Pulmonary artery endothelial cell (primary cell): Measurements from ENCODE around the gene TGM5. TPM values are rescaled to one million over a fixed set of nuclear protein-coding genes. Genes with fewer than 3 reads are reported as not detected.
"Not testable (repeated sequence)": the region's sequence is repeated elsewhere in the genome, so short reads cannot be mapped to it uniquely, and the experiment has no call there.

Source experiments
- DNase-seq: peaks from one replicate; pipeline ENCODE4 v3.0.0-alpha.2; 2011; ENCODE audit warnings: low read depth, low spot score
- total RNA-seq: library from RNA; depleted of rRNA; stranded (reverse); fragments of >200 nt; gene quantifications from 2 replicates; pipeline ENCODE4 v1.2.3, GENCODE V29; 2014

Gene TGM5
- total RNA-seq, 1 donor from 2014 or later, result not detected

GRCh38 chr15:43218908-43219706 is 47.6 kb downstream of the TGM5 start:
- DNase-seq, result no peak

DNA sequence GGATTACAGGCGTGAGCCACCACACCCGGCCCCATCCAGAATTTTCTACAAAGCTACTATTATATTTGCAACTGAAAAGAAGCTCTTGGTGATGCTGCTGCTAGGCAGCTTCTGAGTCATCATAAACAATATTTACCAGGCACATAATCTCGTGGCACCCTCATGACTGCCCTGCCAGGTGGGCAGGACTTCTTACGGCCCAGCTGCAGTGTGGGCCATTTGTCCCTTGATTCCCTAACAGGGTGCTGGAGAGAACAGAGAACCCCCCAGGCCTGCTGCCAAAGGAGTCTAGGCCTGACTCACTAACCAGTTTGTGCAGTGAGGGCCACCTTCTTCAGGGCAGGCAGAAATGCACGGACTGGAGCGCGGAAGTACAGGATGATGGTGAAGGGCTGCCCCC is 50.8 kb downstream of the TGM5 start:
- no peak for DNase-seq

- DNase-seq, result no peak
Observed at GRCh38 chr15:43214592-43215295, 52.0 kb downstream of the TGM5 start.

GRCh38 chr15:43214169-43214568 is 52.6 kb downstream of the TGM5 start:
- DNase-seq, result no peak

DNA sequence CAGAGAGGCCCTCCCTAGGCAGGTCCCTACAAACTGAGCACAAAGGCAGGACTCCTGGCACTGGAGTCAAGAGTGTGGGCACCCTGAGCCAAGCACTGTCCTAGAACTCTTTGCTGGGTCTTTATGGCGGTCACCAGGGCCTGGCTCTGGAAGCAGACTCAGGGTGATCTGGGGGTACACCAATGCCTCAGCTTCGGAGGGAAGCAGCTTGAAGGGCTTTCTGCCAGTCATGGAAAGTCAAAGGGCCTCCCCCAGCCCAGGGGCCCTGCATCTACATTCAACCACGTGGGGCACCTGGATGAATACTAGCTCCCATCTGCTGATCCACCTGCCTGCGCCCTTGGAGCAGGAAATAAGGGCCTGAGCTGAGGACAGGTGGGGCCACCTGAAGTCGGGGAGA is 53.3 kb downstream of the TGM5 start:
- no peak for DNase-seq

GRCh38 chr15:43212951-43213350 is 53.8 kb downstream of the TGM5 start:
- DNase-seq, result no peak

GRCh38 chr15:43212299-43212698 is 54.4 kb downstream of the TGM5 start:
- DNase-seq, result no peak

GRCh38 chr15:43211224-43211735 is 55.4 kb downstream of the TGM5 start:
- no peak for DNase-seq

- DNase-seq, result no peak
Observed at GRCh38 chr15:43210807-43211206, 55.9 kb downstream of the TGM5 start.

- no peak for DNase-seq
Observed at GRCh38 chr15:43210172-43210745, 56.5 kb downstream of the TGM5 start.

GRCh38 chr15:43209059-43209824 is 57.5 kb downstream of the TGM5 start:
- no peak for DNase-seq

DNA sequence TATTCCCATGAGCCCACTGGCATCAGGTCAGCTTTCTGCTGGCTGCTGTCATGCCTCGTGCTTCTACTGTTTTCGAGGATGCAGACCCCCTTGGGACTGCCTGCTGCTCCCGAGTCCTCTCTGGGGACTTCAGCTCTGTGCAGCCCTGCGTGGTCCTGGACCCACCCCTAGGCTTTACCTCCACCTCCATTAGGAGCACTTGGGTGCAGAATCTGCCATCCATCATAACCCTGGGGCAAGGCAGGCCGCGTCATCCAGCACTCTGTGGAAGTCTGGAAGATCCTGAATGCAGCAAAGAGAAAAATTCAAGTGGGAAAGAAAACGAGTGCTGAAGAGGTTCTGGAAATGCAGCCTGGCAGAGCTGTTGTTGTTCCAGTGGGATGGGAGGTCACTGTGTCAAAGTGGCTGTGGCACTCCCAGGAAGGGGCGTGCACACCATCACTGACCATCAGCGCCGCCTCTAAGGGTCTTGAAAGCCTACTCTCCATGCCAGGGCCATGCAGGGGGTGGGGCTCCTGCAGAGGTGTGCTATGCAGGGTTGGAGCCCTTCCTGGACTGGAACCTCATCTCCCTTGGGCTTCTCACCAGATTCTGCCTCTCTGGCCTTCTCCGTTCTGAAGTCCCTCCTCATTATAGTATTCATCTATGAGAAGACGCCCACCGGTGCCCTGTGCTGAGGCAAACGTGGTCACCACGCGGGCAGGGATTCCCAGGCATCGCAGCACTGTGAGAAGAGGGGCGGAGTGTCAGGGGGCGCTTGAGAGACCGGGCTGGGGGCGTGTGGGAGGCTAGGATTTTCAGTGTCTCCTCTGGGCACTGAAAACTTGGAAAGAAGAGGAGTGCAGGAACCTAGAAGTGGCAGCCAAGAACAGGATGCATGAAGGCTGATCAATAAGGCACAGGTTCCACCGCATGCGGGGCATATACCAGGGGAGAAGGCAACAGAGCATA is 58.4 kb downstream of the TGM5 start:
- no peak for DNase-seq

- no peak for DNase-seq
Observed at GRCh38 chr15:43207024-43207423, 59.7 kb downstream of the TGM5 start.

- DNase-seq, result no peak
Observed at GRCh38 chr15:43206054-43206453, 60.7 kb downstream of the TGM5 start.

DNA sequence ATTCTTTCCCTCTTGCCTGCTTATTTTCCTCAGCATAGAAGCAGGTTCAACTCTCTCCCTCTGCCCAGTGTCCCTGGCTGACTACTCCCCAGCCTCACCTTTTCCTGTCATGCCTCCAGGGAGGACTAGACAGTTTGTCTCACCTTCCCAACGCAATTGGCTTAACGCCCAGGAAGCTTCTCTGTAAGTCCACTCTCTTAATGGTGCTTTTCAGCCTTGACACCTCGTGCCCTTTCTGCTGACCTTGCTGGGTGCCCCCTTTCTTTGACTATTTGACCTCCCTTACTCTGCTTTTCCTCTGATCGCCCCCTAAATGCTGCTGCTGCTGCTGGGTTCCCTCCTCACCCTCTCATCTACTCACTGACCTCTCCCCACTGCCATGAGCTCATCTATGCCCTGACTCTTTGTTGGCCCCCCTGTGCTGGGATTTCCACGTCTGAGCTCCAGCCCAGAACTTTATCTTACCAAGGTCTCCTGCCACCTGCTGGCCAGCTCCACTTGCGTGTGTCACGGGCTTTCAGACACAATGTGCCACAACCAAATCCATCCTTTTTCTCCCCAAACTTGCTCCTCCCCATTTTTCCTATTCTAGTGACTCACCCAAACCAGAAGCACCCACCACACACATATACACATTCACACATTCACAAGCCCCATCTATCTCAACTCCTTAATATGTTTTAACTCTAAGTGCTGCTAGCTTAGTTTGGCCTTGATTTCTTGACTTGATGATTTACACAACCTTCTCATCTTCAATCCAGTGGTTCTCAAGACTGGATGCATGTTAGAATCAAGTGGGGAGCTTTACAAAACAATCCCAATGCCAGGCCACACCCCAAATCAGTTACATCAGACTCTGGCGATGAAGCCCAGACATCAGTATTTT is 62.5 kb downstream of the TGM5 start:
- DNase-seq, result peak; percentile 44

DNA sequence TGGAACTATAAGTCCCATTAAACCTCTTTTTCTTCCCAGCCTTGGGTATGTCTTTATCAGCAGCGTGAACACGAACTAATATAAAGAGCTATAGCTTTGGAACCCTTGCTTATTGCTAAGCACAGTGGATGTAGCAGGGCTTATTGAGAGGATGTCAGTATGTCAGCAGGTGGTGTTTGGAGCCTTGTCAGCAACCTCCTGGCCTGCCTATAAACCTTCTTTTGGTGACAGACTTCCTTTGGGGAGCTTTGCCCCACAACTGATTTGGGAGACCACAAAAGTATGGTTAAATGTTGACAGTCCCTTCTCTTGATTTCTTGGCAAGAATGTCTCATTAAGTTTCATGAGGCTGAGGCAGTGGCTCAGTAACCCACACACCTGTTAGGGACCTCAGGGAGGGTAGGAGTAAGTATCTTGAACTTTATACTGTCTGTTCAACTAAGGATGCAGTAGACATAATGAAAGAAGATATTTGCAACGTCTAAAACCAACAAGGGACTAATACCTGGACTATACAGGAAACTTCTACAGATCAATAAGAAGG is 66.7 kb downstream of the TGM5 start:
- no peak for DNase-seq

DNA sequence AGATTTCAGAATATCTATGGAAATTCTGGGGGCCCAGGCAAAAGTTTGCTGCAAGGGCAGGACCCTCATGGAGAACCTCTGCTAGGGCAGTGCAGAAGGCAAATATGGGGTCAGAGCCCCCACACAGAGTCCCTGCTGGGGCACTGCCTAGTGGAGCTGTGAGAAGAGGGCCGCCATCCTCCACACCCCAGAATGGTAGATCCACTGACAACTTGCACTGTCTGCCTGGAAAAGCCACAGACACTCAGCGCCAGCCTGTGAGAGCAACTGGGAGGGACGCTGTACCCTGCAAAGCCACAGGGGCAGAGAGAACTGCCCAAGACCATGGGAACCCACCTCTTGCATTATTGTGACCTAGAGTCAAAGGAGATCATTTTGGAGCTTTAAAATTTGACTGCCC is 67.7 kb downstream of the TGM5 start:
- no peak for DNase-seq

DNA sequence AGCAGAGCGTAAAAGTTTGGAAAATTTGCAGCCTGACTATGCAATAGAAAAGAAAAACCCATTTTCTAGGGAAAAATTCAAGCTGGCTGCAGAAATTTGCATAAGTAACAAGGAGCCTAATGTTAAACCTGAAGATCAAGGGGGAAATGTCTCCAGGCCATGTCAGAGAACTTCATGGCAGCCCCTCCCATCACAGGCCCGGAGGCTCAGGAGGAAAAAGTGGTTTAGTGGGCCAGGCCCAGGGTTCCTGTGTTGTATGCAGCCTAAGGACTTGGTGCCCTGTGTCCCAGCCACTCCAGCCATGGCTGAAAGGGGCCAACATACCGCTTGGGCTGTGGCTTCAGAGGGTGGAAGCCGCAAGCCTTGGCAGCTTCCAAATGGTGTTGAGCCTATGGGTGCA is 68.2 kb downstream of the TGM5 start:
- DNase-seq, result not testable (repeated sequence)

DNA sequence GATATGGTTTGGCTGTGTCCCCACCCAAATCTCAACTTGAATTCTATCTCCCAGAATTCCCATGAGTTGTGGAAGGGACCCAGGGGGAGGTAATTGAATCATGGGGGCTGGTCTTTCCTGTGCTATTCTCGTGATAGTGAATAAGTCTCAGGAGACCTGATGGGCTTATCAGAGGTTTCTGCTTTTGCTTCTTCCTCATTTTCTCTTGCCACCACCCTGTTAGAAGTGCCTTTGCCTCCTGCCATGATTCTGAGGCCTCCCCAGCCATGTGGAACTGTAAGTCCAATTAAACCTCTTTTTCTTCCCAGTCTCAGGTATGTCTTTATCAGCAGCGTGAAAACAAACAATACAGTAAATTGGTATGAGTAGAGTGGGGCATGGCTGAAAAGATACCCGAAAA is 69.0 kb downstream of the TGM5 start:
- not testable (repeated sequence) for DNase-seq
